K562 (cell line): ENCODE data around the gene CHKB. TPM values are rescaled to one million over a fixed set of nuclear protein-coding genes. Genes with fewer than 3 reads are reported as not detected.

Experiments used
- ILK ChIP-seq: fragments of 450-650 bp; IDR thresholded peaks from 2 replicates; pipeline ENCODE4 v1.6.1; 2016; ENCODE audit warnings: missing genetic modification characterization, low read depth, mild to moderate bottlenecking, missing compliant biosample characterization, moderate library complexity, borderline replicate concordance
- JUNB ChIP-seq: fragments of 450-650 bp; formaldehyde crosslinking; conservative IDR thresholded peaks from 2 replicates; pipeline ENCODE4 v1.4.0; 2020; ENCODE audit warnings: mild to moderate bottlenecking
- NEUROD1 ChIP-seq: fragments of 150-350 bp; IDR thresholded peaks from 2 replicates; pipeline ENCODE4 v1.6.1; 2014; ENCODE audit warnings: borderline replicate concordance, low read length, low read depth; ENCODE audit not compliant: partially characterized antibody
- PATZ1 ChIP-seq: fragments of 250-450 bp; sonication (Bioruptor Pico); IDR thresholded peaks from 2 replicates; pipeline ENCODE4 v1.5.0; 2020; ENCODE audit warnings: mild to moderate bottlenecking, borderline replicate concordance
- ZNF197 ChIP-seq: fragments of 200-800 bp; sonication (Bioruptor generic); IDR thresholded peaks from 2 replicates; pipeline ENCODE4 v1.6.1; 2016; ENCODE audit warnings: low read depth, missing genetic modification characterization, missing compliant biosample characterization
- ZNF436 ChIP-seq: fragments of 250-450, 450-650 bp; sonication (Bioruptor Pico); formaldehyde crosslinking; IDR thresholded peaks from 2 replicates; pipeline ENCODE4 v1.7.0; 2020; ENCODE audit warnings: mild to moderate bottlenecking
- polyA plus RNA-seq, 8 experiments: library from polyadenylated mRNA; depleted of rRNA in 4 of 8; stranded (reverse) in 5 of 8; unstranded in 3 of 8; fragments of >200 nt; fragmentation: Nextera tagmentation in 2 of 8; fragmentation: Illumina TruSeq in 1 of 8; extraction: Ambion mirVana in 2 of 8; extraction: Trizol in 1 of 8; gene quantifications; 2 replicates each; pipeline versions ENCODE4 v1.2.1 to v1.2.3, GENCODE V29; 2011 to 2014; ENCODE audit warnings: inconsistent platforms in 1 of 8, missing spikeins in 1 of 8
- total RNA-seq, 7 experiments: library from RNA; depleted of rRNA in 6 of 7; stranded (reverse); fragments of >200 nt in 6 of 7; fragmentation: Illumina TruSeq in 2 of 7; extraction: Trizol in 2 of 7; gene quantifications; 2 replicates each; pipeline versions ENCODE4 v1.2.1 to v1.2.3, GENCODE V29; 2011 to 2021; ENCODE audit warnings: low replicate concordance in 1 of 7
- TF ChIP-seq, protein P1 (sequence below): IDR thresholded peaks from 2 replicates; pipeline ENCODE4 v1.6.1; 2011; ENCODE audit warnings: borderline replicate concordance, low read depth, mild to moderate bottlenecking, moderate library complexity, low read length; ENCODE audit not compliant: insufficient read depth, poor library complexity, severe bottlenecking
- TF ChIP-seq, protein P2 (sequence below), 2 experiments: fragments of 450-650 bp in 1 of 2; sonication (generic) in 1 of 2; formaldehyde crosslinking in 1 of 2; IDR thresholded peaks; 2 replicates each; pipeline versions ENCODE4 v1.7.1 to v1.9.0; 2016 to 2022; ENCODE audit warnings: inconsistent platforms in 1 of 2, mild to moderate bottlenecking in 1 of 2, missing genetic modification reagents in 1 of 2
- TF ChIP-seq, protein P3 (sequence below), 2 experiments: fragments of 150-350 bp in 1 of 2; IDR thresholded peaks; 2 replicates each; pipeline ENCODE4 v1.6.1; 2012 to 2016; ENCODE audit warnings: low read depth in 2 of 2, low read length in 2 of 2, mild to moderate bottlenecking in 1 of 2, moderate library complexity in 1 of 2

CHKB gene
- total and polyA plus RNA-seq, 9 of the 15 experiments (the other 6 are each of a cell fraction or from before 2014, with no cell fraction given) = 2.7 to 31.0 (median 11.0) TPM

DNA sequence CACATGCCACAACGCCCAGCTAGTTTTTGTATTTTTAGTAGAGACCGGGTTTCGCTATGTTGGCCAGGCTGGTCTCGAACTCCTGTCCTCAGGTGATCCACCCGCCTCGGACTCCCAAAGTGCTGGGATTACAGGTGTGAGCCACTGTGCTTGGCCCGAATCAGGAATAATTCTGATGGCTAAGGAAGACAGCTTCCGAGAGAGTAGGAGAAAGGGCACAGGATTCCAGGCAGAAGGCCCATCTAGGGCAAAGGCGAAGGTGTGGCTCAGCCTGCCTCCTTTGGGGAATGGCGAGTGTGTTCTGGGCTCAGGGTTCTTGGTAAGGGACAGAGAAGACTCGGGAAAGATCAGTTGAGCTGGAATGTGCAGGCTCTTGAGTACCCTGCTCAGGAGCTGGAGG, 18.4 kb downstream of the CHKB start (continued):
- TF ChIP-seq, protein P1, sequence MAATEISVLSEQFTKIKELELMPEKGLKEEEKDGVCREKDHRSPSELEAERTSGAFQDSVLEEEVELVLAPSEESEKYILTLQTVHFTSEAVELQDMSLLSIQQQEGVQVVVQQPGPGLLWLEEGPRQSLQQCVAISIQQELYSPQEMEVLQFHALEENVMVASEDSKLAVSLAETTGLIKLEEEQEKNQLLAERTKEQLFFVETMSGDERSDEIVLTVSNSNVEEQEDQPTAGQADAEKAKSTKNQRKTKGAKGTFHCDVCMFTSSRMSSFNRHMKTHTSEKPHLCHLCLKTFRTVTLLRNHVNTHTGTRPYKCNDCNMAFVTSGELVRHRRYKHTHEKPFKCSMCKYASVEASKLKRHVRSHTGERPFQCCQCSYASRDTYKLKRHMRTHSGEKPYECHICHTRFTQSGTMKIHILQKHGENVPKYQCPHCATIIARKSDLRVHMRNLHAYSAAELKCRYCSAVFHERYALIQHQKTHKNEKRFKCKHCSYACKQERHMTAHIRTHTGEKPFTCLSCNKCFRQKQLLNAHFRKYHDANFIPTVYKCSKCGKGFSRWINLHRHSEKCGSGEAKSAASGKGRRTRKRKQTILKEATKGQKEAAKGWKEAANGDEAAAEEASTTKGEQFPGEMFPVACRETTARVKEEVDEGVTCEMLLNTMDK = no peak
- TF ChIP-seq ZNF197 (CRISPR knock-in tag) (no peak), ILK (tag) (no peak), JUNB (no peak), ZNF436 (CRISPR knock-in tag) (no peak), PATZ1 (CRISPR knock-in tag) (no peak), NEUROD1 (no peak)
- TF ChIP-seq, protein P2, sequence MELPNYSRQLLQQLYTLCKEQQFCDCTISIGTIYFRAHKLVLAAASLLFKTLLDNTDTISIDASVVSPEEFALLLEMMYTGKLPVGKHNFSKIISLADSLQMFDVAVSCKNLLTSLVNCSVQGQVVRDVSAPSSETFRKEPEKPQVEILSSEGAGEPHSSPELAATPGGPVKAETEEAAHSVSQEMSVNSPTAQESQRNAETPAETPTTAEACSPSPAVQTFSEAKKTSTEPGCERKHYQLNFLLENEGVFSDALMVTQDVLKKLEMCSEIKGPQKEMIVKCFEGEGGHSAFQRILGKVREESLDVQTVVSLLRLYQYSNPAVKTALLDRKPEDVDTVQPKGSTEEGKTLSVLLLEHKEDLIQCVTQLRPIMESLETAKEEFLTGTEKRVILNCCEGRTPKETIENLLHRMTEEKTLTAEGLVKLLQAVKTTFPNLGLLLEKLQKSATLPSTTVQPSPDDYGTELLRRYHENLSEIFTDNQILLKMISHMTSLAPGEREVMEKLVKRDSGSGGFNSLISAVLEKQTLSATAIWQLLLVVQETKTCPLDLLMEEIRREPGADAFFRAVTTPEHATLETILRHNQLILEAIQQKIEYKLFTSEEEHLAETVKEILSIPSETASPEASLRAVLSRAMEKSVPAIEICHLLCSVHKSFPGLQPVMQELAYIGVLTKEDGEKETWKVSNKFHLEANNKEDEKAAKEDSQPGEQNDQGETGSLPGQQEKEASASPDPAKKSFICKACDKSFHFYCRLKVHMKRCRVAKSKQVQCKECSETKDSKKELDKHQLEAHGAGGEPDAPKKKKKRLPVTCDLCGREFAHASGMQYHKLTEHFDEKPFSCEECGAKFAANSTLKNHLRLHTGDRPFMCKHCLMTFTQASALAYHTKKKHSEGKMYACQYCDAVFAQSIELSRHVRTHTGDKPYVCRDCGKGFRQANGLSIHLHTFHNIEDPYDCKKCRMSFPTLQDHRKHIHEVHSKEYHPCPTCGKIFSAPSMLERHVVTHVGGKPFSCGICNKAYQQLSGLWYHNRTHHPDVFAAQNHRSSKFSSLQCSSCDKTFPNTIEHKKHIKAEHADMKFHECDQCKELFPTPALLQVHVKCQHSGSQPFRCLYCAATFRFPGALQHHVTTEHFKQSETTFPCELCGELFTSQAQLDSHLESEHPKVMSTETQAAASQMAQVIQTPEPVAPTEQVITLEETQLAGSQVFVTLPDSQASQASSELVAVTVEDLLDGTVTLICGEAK (IDR thresholded peaks at IDR 0.05) = no peak
- TF ChIP-seq, protein P2 (CRISPR knock-in tag; IDR thresholded peaks at IDR 0.05) = no peak
- TF ChIP-seq, protein P3, sequence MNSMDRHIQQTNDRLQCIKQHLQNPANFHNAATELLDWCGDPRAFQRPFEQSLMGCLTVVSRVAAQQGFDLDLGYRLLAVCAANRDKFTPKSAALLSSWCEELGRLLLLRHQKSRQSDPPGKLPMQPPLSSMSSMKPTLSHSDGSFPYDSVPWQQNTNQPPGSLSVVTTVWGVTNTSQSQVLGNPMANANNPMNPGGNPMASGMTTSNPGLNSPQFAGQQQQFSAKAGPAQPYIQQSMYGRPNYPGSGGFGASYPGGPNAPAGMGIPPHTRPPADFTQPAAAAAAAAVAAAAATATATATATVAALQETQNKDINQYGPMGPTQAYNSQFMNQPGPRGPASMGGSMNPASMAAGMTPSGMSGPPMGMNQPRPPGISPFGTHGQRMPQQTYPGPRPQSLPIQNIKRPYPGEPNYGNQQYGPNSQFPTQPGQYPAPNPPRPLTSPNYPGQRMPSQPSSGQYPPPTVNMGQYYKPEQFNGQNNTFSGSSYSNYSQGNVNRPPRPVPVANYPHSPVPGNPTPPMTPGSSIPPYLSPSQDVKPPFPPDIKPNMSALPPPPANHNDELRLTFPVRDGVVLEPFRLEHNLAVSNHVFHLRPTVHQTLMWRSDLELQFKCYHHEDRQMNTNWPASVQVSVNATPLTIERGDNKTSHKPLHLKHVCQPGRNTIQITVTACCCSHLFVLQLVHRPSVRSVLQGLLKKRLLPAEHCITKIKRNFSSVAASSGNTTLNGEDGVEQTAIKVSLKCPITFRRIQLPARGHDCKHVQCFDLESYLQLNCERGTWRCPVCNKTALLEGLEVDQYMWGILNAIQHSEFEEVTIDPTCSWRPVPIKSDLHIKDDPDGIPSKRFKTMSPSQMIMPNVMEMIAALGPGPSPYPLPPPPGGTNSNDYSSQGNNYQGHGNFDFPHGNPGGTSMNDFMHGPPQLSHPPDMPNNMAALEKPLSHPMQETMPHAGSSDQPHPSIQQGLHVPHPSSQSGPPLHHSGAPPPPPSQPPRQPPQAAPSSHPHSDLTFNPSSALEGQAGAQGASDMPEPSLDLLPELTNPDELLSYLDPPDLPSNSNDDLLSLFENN (IDR thresholded peaks at IDR 0.05; ENCODE audit: low read depth in 2 of 2, low read length in 2 of 2) = no peak
